HEK293 (cell line): ENCODE measurements around the gene NAIF1.

Experiments used
- ZBTB17 ChIP-seq: fragments of 450-650 bp; formaldehyde crosslinking; IDR thresholded peaks from 2 replicates; pipeline ENCODE4 v1.5.1; 2016; ENCODE audit warnings: missing biosample characterization, missing genetic modification characterization
- ZNF112 ChIP-seq: fragments of 450-650 bp; formaldehyde crosslinking; IDR thresholded peaks from 2 replicates; pipeline ENCODE4 v1.5.0; 2017; ENCODE audit warnings: missing biosample characterization, missing genetic modification characterization
- ZNF221 ChIP-seq: fragments of 450-650 bp; formaldehyde crosslinking; IDR thresholded peaks from 2 replicates; pipeline ENCODE4 v1.5.1; 2017; ENCODE audit warnings: missing biosample characterization, missing genetic modification characterization, borderline replicate concordance
- ZNF239 ChIP-seq: fragments of 450-650 bp; formaldehyde crosslinking; IDR thresholded peaks from 2 replicates; pipeline ENCODE4 v1.5.1; 2016; ENCODE audit warnings: missing biosample characterization, missing genetic modification characterization
- ZNF26 ChIP-seq: fragments of 450-650 bp; formaldehyde crosslinking; IDR thresholded peaks from 2 replicates; pipeline ENCODE4 v1.5.1; 2016; ENCODE audit warnings: missing biosample characterization, missing genetic modification characterization
- ZNF621 ChIP-seq: fragments of 450-650 bp; formaldehyde crosslinking; IDR thresholded peaks from 2 replicates; pipeline ENCODE4 v1.5.1; 2017; ENCODE audit warnings: missing biosample characterization, missing genetic modification characterization
- ZNF791 ChIP-seq: fragments of 450-650 bp; formaldehyde crosslinking; IDR thresholded peaks from 2 replicates; pipeline ENCODE4 v1.5.1; 2016; ENCODE audit warnings: missing biosample characterization, missing genetic modification characterization

Gene NAIF1

GRCh38 chr9:128015696-128016095 lies 51.4 kb downstream of the NAIF1 start (continued):
- no peak for TF ChIP-seq ZNF26
- TF ChIP-seq ZNF791 (tag by site-specific recombination), result no peak
- no peak for TF ChIP-seq ZNF621 (tag by site-specific recombination)
- no peak for TF ChIP-seq ZNF239 (tag by site-specific recombination)
- no peak for TF ChIP-seq ZNF112
- no peak for TF ChIP-seq ZBTB17 (tag by site-specific recombination)
- no peak for TF ChIP-seq ZNF221 (tag by site-specific recombination)
